Measurements from ENCODE around the gene MBIP.

GRCh38 chr14:36316131-36316530 is 4.3 kb downstream of the MBIP start:
- TF ChIP-seq POLR2AphosphoS5 (IDR thresholded peaks at IDR 0.05; ENCODE audit: low read depth) (no peak), EZH2 (IDR thresholded peaks at IDR 0.05; ENCODE audit: low read depth, unreplicated experiment) (no peak), CREB1 (CRISPR knock-in tag; IDR thresholded peaks at IDR 0.05; ENCODE audit: low read depth) (no peak), EZH2phosphoT487 (IDR thresholded peaks at IDR 0.05; ENCODE audit: unreplicated experiment) (no peak)
- TF ChIP-seq, protein P1, sequence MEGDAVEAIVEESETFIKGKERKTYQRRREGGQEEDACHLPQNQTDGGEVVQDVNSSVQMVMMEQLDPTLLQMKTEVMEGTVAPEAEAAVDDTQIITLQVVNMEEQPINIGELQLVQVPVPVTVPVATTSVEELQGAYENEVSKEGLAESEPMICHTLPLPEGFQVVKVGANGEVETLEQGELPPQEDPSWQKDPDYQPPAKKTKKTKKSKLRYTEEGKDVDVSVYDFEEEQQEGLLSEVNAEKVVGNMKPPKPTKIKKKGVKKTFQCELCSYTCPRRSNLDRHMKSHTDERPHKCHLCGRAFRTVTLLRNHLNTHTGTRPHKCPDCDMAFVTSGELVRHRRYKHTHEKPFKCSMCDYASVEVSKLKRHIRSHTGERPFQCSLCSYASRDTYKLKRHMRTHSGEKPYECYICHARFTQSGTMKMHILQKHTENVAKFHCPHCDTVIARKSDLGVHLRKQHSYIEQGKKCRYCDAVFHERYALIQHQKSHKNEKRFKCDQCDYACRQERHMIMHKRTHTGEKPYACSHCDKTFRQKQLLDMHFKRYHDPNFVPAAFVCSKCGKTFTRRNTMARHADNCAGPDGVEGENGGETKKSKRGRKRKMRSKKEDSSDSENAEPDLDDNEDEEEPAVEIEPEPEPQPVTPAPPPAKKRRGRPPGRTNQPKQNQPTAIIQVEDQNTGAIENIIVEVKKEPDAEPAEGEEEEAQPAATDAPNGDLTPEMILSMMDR (conservative IDR thresholded peaks at IDR 0.05; ENCODE audit: low read depth in 2 of 2): no peak
